ENCODE measurements around the gene EGLN2.
"Not testable (repeated sequence)": the region's sequence is repeated elsewhere in the genome, so short reads cannot be mapped to it uniquely, and the experiment has no call there.

Gene EGLN2

GRCh38 chr19:40815223-40815622, 16.2 kb downstream of the EGLN2 start:
- Histone ChIP-seq H3K9me2 (ENCODE audit: low read depth, low read length) (no peaks in the 10 kb centered on the region), H3K79me2 (ENCODE audit: insufficient read depth, low read length) (no peaks in the 10 kb centered on the region), H3K9ac (ENCODE audit: low read length) (no peak overlapping the region), H3K27ac (ENCODE audit: low read depth, low read length, poor library complexity, severe bottlenecking) (no peak overlapping the region), H3K27me3 (ENCODE audit: insufficient read depth, low read length) (no peaks in the 10 kb centered on the region), H3K4me2 (ENCODE audit: low read length) (no peak overlapping the region), H2AFZ (ENCODE audit: low read length) (no peak overlapping the region), H3K4me1 (ENCODE audit: insufficient read depth, low read length, severe bottlenecking) (peaks cover 11% of the 10 kb centered on the region), H3K36me3 (ENCODE audit: insufficient read depth, low read length) (no peaks in the 10 kb centered on the region; the same call in 1 of the 2 replicates), H3K9me3 (ENCODE audit: low read length) (no peaks in the 10 kb centered on the region), H4K20me1 (ENCODE audit: insufficient read depth, low read length) (no peaks in the 10 kb centered on the region), H3K4me3 (ENCODE audit: low read depth, low read length, poor library complexity, severe bottlenecking) (no peak overlapping the region), H3F3A (ENCODE audit: insufficient read depth, low read length) (no peaks in the 10 kb centered on the region)
- TF ChIP-seq, protein P1, sequence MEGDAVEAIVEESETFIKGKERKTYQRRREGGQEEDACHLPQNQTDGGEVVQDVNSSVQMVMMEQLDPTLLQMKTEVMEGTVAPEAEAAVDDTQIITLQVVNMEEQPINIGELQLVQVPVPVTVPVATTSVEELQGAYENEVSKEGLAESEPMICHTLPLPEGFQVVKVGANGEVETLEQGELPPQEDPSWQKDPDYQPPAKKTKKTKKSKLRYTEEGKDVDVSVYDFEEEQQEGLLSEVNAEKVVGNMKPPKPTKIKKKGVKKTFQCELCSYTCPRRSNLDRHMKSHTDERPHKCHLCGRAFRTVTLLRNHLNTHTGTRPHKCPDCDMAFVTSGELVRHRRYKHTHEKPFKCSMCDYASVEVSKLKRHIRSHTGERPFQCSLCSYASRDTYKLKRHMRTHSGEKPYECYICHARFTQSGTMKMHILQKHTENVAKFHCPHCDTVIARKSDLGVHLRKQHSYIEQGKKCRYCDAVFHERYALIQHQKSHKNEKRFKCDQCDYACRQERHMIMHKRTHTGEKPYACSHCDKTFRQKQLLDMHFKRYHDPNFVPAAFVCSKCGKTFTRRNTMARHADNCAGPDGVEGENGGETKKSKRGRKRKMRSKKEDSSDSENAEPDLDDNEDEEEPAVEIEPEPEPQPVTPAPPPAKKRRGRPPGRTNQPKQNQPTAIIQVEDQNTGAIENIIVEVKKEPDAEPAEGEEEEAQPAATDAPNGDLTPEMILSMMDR (IDR thresholded peaks at IDR 0.05; ENCODE audit: low read length) = no peak
- no peak for TF ChIP-seq EZH2 (IDR thresholded peaks at IDR 0.05; ENCODE audit: borderline replicate concordance, low read length)

DNA sequence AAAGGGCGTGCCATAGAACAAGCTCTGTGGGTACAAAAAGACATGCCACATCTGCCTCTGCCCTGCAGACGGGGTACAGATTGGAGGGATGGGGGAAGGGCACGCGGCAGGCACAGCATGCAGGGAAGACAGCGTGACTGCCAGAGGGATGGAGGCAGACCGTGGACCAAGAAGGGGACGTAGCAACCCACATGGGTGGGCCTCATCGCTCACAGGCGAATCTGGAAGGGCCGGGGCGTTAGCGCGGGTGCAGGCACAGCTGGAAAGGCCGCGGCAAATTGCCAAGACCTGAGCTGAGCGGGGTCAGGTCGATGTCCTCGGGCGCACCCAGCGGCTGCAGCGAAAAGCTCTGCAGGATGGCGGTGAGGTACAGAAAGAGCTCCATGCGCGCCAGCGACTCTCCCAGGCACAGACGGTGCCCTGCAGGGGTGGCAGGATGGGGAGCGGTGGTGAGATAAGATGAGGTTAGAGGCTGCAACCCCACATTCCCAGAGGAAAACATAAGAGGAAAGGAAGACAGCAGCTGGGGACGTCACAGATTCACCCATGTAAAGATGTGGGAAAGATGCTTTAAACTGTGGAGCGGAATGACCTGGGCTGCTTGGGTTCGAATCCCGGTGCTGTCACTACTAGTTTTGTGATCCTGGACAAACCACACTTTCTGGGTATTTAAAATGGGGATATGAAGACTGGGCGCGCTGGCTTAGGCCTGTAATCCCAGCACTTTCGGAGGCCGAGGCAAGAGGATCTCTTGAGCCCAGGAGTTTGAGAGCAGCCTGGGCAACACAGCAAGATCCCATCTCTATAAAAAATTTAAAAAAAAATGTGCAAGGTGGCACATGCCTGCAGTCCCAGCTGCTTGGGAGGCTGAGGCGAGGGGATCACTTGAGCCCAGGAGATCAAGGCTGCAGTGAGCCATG, 19.7 kb downstream of the EGLN2 start:
- H3K27ac ChIP-seq (ENCODE audit: low read depth, low read length, poor library complexity, severe bottlenecking); H3K9ac ChIP-seq (ENCODE audit: low read length); H3K36me3 ChIP-seq (ENCODE audit: insufficient read depth, low read length); H3K9me3 ChIP-seq (ENCODE audit: low read length); H3K9me2 ChIP-seq (ENCODE audit: low read depth, low read length); H3K79me2 ChIP-seq (ENCODE audit: insufficient read depth, low read length); H2AFZ ChIP-seq (ENCODE audit: low read length); H4K20me1 ChIP-seq (ENCODE audit: insufficient read depth, low read length); H3F3A ChIP-seq (ENCODE audit: insufficient read depth, low read length); H3K27me3 ChIP-seq (ENCODE audit: insufficient read depth, low read length); H3K4me3 ChIP-seq (ENCODE audit: low read depth, low read length, poor library complexity, severe bottlenecking): not testable (repeated sequence)
- TF ChIP-seq, protein P1 (IDR thresholded peaks at IDR 0.05; ENCODE audit: low read length) = peak; percentile 34
- Histone ChIP-seq H3K4me1 (ENCODE audit: insufficient read depth, low read length, severe bottlenecking) (peaks cover 11% of the 10 kb centered on the region), H3K4me2 (ENCODE audit: low read length) (peak overlapping the region; percentile 50)

DNA sequence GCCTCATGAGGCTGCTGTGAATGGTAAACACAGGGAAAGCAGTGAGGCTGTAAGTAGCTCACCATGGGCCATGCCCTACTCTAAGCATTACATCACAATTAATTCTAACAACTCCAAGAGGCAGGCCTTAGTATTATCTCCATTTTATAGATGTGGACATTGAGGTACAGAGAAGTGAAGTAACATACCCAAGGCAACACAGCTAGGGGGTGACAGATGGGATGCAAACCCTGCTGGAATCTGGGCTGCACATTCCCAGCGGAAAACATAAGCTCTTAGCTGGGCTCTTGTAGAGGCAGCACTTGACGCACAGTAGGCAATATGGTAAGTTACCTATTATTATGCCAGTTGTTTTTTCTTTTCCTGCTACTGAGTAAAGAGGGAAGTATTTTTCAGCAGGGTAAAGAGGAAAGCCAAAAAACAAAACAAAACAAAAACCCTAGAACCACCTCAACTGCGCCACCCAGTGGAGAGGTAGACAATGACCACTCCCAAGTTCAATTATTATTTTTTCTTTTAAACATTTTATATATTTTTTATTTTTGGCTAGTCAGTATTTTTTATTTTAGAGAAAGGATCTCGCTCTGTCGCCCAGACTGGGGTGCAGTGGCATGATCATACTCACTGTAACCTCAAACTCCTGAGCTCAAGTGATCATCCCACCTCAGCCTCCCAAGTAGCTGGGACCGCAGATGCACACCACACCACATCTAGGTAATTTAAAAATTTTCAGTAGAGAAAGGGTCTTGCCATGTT, 20.7 kb downstream of the EGLN2 start:
- H3K9ac ChIP-seq (ENCODE audit: low read length); H3K79me2 ChIP-seq (ENCODE audit: insufficient read depth, low read length); H3F3A ChIP-seq (ENCODE audit: insufficient read depth, low read length); H3K4me2 ChIP-seq (ENCODE audit: low read length); H2AFZ ChIP-seq (ENCODE audit: low read length); H3K36me3 ChIP-seq (ENCODE audit: insufficient read depth, low read length); H3K4me3 ChIP-seq (ENCODE audit: low read depth, low read length, poor library complexity, severe bottlenecking); H3K27ac ChIP-seq (ENCODE audit: low read depth, low read length, poor library complexity, severe bottlenecking); H3K9me3 ChIP-seq (ENCODE audit: low read length); H3K9me2 ChIP-seq (ENCODE audit: low read depth, low read length); H4K20me1 ChIP-seq (ENCODE audit: insufficient read depth, low read length); H3K27me3 ChIP-seq (ENCODE audit: insufficient read depth, low read length): not testable (repeated sequence)
- peaks cover 11% of the 10 kb centered on the region for H3K4me1 ChIP-seq (ENCODE audit: insufficient read depth, low read length, severe bottlenecking)
- TF ChIP-seq, protein P1 (IDR thresholded peaks at IDR 0.05; ENCODE audit: low read length) = peak; percentile 46
